ENCODE measurements around the gene SLCO1B3. TPM values are rescaled to one million over a fixed set of nuclear protein-coding genes. Genes with fewer than 3 reads are reported as not detected.
A peak's percentile ranks its signal among the peaks of the same experiment; 100 is the strongest.

Gene SLCO1B3
- total RNA-seq, 1 experiment from 2014 or later = not detected

GRCh38 chr12:20868277-20868676 lies 57.8 kb downstream of the SLCO1B3 start:
- POLR2A ChIA-PET = no interaction called here
- Mint-ChIP-seq H3K9me3 (ENCODE audit: unreplicated experiment) (peaks cover 18% of the 10 kb centered on the region), H3K4me3 (ENCODE audit: unreplicated experiment) (no peak overlapping the region), H3K4me1 (ENCODE audit: insufficient read depth, unreplicated experiment) (no peaks in the 10 kb centered on the region), H3K27me3 (ENCODE audit: insufficient read depth, unreplicated experiment) (no peaks in the 10 kb centered on the region), H3K27ac (ENCODE audit: low read depth, unreplicated experiment) (no peak overlapping the region), H3K36me3 (ENCODE audit: insufficient read depth, unreplicated experiment) (no peaks in the 10 kb centered on the region)
- TF ChIP-seq CTCF (IDR thresholded peaks at IDR 0.05; ENCODE audit: unreplicated experiment) = no peak
- no peak for DNase-seq (ENCODE audit: unreplicated experiment)
- CTCF ChIA-PET = no interaction called here
- no TSS peak for BruUV-seq (replicated peaks)
- intact Hi-C loops (cut with micrococcal nuclease) = no loop called here

GRCh38 chr12:20883288-20883687 lies 72.8 kb downstream of the SLCO1B3 start:
- Mint-ChIP-seq H3K4me1 (ENCODE audit: insufficient read depth, unreplicated experiment) (no peaks in the 10 kb centered on the region), H3K27me3 (ENCODE audit: insufficient read depth, unreplicated experiment) (no peaks in the 10 kb centered on the region), H3K27ac (ENCODE audit: low read depth, unreplicated experiment) (no peak overlapping the region), H3K9me3 (ENCODE audit: unreplicated experiment) (peaks cover 12% of the 10 kb centered on the region), H3K4me3 (ENCODE audit: unreplicated experiment) (no peak overlapping the region), H3K36me3 (ENCODE audit: insufficient read depth, unreplicated experiment) (no peaks in the 10 kb centered on the region)
- no TSS peak for BruUV-seq (replicated peaks)
- CTCF ChIA-PET = no interaction called here
- POLR2A ChIA-PET = no interaction called here
- TF ChIP-seq CTCF (IDR thresholded peaks at IDR 0.05; ENCODE audit: unreplicated experiment) = no peak
- peak; percentile 38 for DNase-seq (ENCODE audit: unreplicated experiment)
- intact Hi-C loops (cut with micrococcal nuclease) = no loop called here

- Mint-ChIP-seq H3K9me3 (ENCODE audit: unreplicated experiment) (peaks cover 12% of the 10 kb centered on the region), H3K4me3 (ENCODE audit: unreplicated experiment) (no peak overlapping the region), H3K27ac (ENCODE audit: low read depth, unreplicated experiment) (no peak overlapping the region), H3K27me3 (ENCODE audit: insufficient read depth, unreplicated experiment) (no peaks in the 10 kb centered on the region), H3K4me1 (ENCODE audit: insufficient read depth, unreplicated experiment) (no peaks in the 10 kb centered on the region), H3K36me3 (ENCODE audit: insufficient read depth, unreplicated experiment) (no peaks in the 10 kb centered on the region)
- ChIA-PET POLR2A (no interaction called here), CTCF (interaction anchor here (0.7 to 1.0 kb wide), 3 partner anchors 10 to 295 kb away, joined by 3 to 4 read pairs (median 3); no protein-coding TSS in a partner anchor)
- no peak for TF ChIP-seq CTCF (IDR thresholded peaks at IDR 0.05; ENCODE audit: unreplicated experiment)
- no TSS peak for BruUV-seq (replicated peaks)
- intact Hi-C loops (cut with micrococcal nuclease) = no loop called here
- no peak for DNase-seq (ENCODE audit: unreplicated experiment)
Observed at GRCh38 chr12:20885116-20885515, 74.6 kb downstream of the SLCO1B3 start.

- H3K9me3 Mint-ChIP-seq (ENCODE audit: unreplicated experiment) = peaks cover 12% of the 10 kb centered on the region
- H3K36me3 Mint-ChIP-seq (ENCODE audit: insufficient read depth, unreplicated experiment) = no peaks in the 10 kb centered on the region
- intact Hi-C loops (cut with micrococcal nuclease) = no loop called here
- H3K27me3 Mint-ChIP-seq (ENCODE audit: insufficient read depth, unreplicated experiment) = no peaks in the 10 kb centered on the region
- TF ChIP-seq CTCF (IDR thresholded peaks at IDR 0.05; ENCODE audit: unreplicated experiment) = no peak
- BruUV-seq (replicated peaks) = no TSS peak
- no peaks in the 10 kb centered on the region for H3K4me1 Mint-ChIP-seq (ENCODE audit: insufficient read depth, unreplicated experiment)
- no peak for DNase-seq (ENCODE audit: unreplicated experiment)
- POLR2A ChIA-PET = no interaction called here
- CTCF ChIA-PET = interaction anchor here (0.6 to 1.0 kb wide), 3 partner anchors 10 to 1125 kb away, joined by 3 to 5 read pairs (median 3); no protein-coding TSS in a partner anchor
- H3K4me3 Mint-ChIP-seq (ENCODE audit: unreplicated experiment) = no peak overlapping the region
- H3K27ac Mint-ChIP-seq (ENCODE audit: low read depth, unreplicated experiment) = no peak overlapping the region
Observed at GRCh38 chr12:20885552-20885951, 75.0 kb downstream of the SLCO1B3 start.

Data from MCF 10A (cell line).